Activated B cell treated with CpG ODN at 0.5 μM for 24 hours (primary cell): ENCODE data around the gene NHS. TPM values are rescaled to one million over a fixed set of nuclear protein-coding genes. Genes with fewer than 3 reads are reported as not detected.

Source experiments
- ATAC-seq: fragments of 200-7000 bp; cut with Tn5 transposase; one replicate; pipeline ENCODE4 v1.10.0; 2021; ENCODE audit warnings: low read depth, mild to moderate bottlenecking, moderate library complexity
- CTCF ChIA-PET: fragments of 350-600 bp; sonication (Branson Sonifier 250); formaldehyde crosslinking; loops from one replicate; lab custom pipeline; 2021; ENCODE audit warnings: antibody characterized with exemption; lab: Charles Lee
- POLR2A ChIA-PET: fragments of 350-600 bp; sonication (Branson Sonifier 250); formaldehyde crosslinking; loops from one replicate; lab custom pipeline; 2021; ENCODE audit warnings: antibody characterized with exemption; lab: Charles Lee
- DNase-seq: peaks from one replicate; pipeline ENCODE4 v3.0.0; 2022
- H3K27ac Mint-ChIP-seq: one replicate; pipeline ENCODE4 v1.8.0; 2020; ENCODE audit warnings: mixed read lengths
- H3K27me3 Mint-ChIP-seq: one replicate; pipeline ENCODE4 v1.8.0; 2021; ENCODE audit warnings: mixed read lengths
- H3K36me3 Mint-ChIP-seq: one replicate; pipeline ENCODE4 v1.8.0; 2021; ENCODE audit warnings: low read depth, mixed read lengths
- H3K4me1 Mint-ChIP-seq: one replicate; pipeline ENCODE4 v1.8.0; 2021; ENCODE audit warnings: mixed read lengths
- H3K4me3 Mint-ChIP-seq: one replicate; pipeline ENCODE4 v1.8.0; 2020; ENCODE audit warnings: mild to moderate bottlenecking, mixed read lengths
- H3K9me3 Mint-ChIP-seq: one replicate; pipeline ENCODE4 v1.8.0; 2020; ENCODE audit warnings: mixed read lengths
- CTCF ChIP-seq: fragments of 200-600 bp; IDR thresholded peaks from one replicate; pipeline ENCODE4 v1.8.0; 2022; ENCODE audit warnings: antibody characterized with exemption, mild to moderate bottlenecking
- intact Hi-C: fragments of 100-400 bp; cut with micrococcal nuclease; formaldehyde crosslinking; loops from one replicate; pipeline ENCODE4 v1.15.1; 2024
- total RNA-seq: library from RNA; stranded (reverse); gene quantifications from 2 replicates; pipeline ENCODE4 v1.2.3, GENCODE V29; 2022

The NHS gene
- total RNA-seq, 1 donor from 2014 or later = not detected

- H3K36me3 Mint-ChIP-seq = no peaks in the 10 kb centered on the region
- no peak for DNase-seq
- no peaks in the 10 kb centered on the region for H3K9me3 Mint-ChIP-seq
- intact Hi-C loops = no loop called here
- TF ChIP-seq CTCF = no peak
- no peak for ATAC-seq
- H3K27ac Mint-ChIP-seq = no peak overlapping the region
- CTCF ChIA-PET = no interaction called here
- POLR2A ChIA-PET = no interaction called here
- no peaks in the 10 kb centered on the region for H3K27me3 Mint-ChIP-seq
- no peaks in the 10 kb centered on the region for H3K4me1 Mint-ChIP-seq
- no peak overlapping the region for H3K4me3 Mint-ChIP-seq
Measured at GRCh38 chrX:17449866-17450265, 74.9 kb downstream of the NHS start.

- Mint-ChIP-seq H3K27me3 (no peaks in the 10 kb centered on the region), H3K4me3 (no peak overlapping the region), H3K4me1 (no peaks in the 10 kb centered on the region), H3K36me3 (no peaks in the 10 kb centered on the region), H3K9me3 (no peaks in the 10 kb centered on the region), H3K27ac (no peak overlapping the region)
- ChIA-PET POLR2A (no interaction called here), CTCF (no interaction called here)
- ATAC-seq = no peak
- TF ChIP-seq CTCF = no peak
- intact Hi-C loops = no loop called here
- DNase-seq = no peak
Measured at GRCh38 chrX:17453788-17454187, 78.8 kb downstream of the NHS start.

- no peak for TF ChIP-seq CTCF
- no peak overlapping the region for H3K27ac Mint-ChIP-seq
Measured at GRCh38 chrX:17456526-17456925, 81.5 kb downstream of the NHS start.

GRCh38 chrX:17459008-17459611 is 84.1 kb downstream of the NHS start:
- intact Hi-C loops = no loop called here
- no peaks in the 10 kb centered on the region for H3K36me3 Mint-ChIP-seq
- H3K4me3 Mint-ChIP-seq = no peak overlapping the region
- no peak overlapping the region for H3K27ac Mint-ChIP-seq
- ATAC-seq (no peak), DNase-seq (no peak)
- POLR2A ChIA-PET = no interaction called here
- CTCF ChIA-PET = no interaction called here
- no peak for TF ChIP-seq CTCF
- no peaks in the 10 kb centered on the region for H3K9me3 Mint-ChIP-seq
- no peaks in the 10 kb centered on the region for H3K4me1 Mint-ChIP-seq
- H3K27me3 Mint-ChIP-seq = no peaks in the 10 kb centered on the region

More at GRCh38 chrX:17456526-17456925, 81.5 kb downstream of the NHS start:
- Mint-ChIP-seq H3K4me3 (no peak overlapping the region), H3K36me3 (no peaks in the 10 kb centered on the region), H3K4me1 (no peaks in the 10 kb centered on the region), H3K27me3 (no peaks in the 10 kb centered on the region), H3K9me3 (no peaks in the 10 kb centered on the region)
- intact Hi-C loops = no loop called here
- ATAC-seq (no peak), DNase-seq (no peak)
- POLR2A ChIA-PET = no interaction called here
- CTCF ChIA-PET = no interaction called here

GRCh38 chrX:17459661-17460060 is 84.7 kb downstream of the NHS start:
- intact Hi-C loops = no loop called here
- DNase-seq = no peak
- Mint-ChIP-seq H3K36me3 (no peaks in the 10 kb centered on the region), H3K27ac (no peak overlapping the region), H3K9me3 (no peaks in the 10 kb centered on the region), H3K4me1 (no peaks in the 10 kb centered on the region), H3K4me3 (no peak overlapping the region), H3K27me3 (no peaks in the 10 kb centered on the region)
- ATAC-seq = no peak
- ChIA-PET CTCF (no interaction called here), POLR2A (no interaction called here)
- no peak for TF ChIP-seq CTCF
